Renal cortical epithelial cell (primary cell): Measurements from ENCODE around the gene SIPA1L2. TPM values are rescaled to one million over a fixed set of nuclear protein-coding genes. Genes with fewer than 3 reads are reported as not detected.

Experiments
- DNase-seq: peaks from one replicate; pipeline ENCODE4 v3.0.0-alpha.2; 2011; ENCODE audit warnings: low read depth
- total RNA-seq: library from RNA; depleted of rRNA; stranded (reverse); fragments of >200 nt; gene quantifications from 2 replicates; pipeline ENCODE4 v1.2.3, GENCODE V29; 2014

The SIPA1L2 gene
- total RNA-seq, 1 donor from 2014 or later = 78.2 TPM

- peak; percentile 35 for DNase-seq
Measured at GRCh38 chr1:232650418-232650817, 20.5 kb upstream of the SIPA1L2 start.

GRCh38 chr1:232648316-232648715 is 18.4 kb upstream of the SIPA1L2 start:
- DNase-seq = peak; percentile 51

- no peak for DNase-seq
Measured at GRCh38 chr1:232644209-232644608, 14.3 kb upstream of the SIPA1L2 start.

GRCh38 chr1:232643251-232643650 is 13.3 kb upstream of the SIPA1L2 start:
- DNase-seq = no peak

- DNase-seq = no peak
Measured at GRCh38 chr1:232641507-232641906, 11.6 kb upstream of the SIPA1L2 start.

GRCh38 chr1:232636799-232637198 is 6.9 kb upstream of the SIPA1L2 start:
- DNase-seq = no peak

- peak; percentile 71 for DNase-seq
Measured at GRCh38 chr1:232635778-232636356, 5.9 kb upstream of the SIPA1L2 start.

GRCh38 chr1:232635279-232635678 is 5.3 kb upstream of the SIPA1L2 start:
- DNase-seq = no peak

- DNase-seq = no peak
Measured at GRCh38 chr1:232634096-232634495, 4.2 kb upstream of the SIPA1L2 start.

- DNase-seq = no peak
Measured at GRCh38 chr1:232630894-232631195, 912 bp upstream of the SIPA1L2 start.

GRCh38 chr1:232629250-232630046 is 485 bp downstream of the SIPA1L2 start:
- DNase-seq = no peak

- peak; percentile 68 for DNase-seq
Measured at GRCh38 chr1:232628335-232629249, 1.3 kb downstream of the SIPA1L2 start.

GRCh38 chr1:232627645-232628334 is 2.1 kb downstream of the SIPA1L2 start:
- peak; percentile 81 for DNase-seq

- DNase-seq = no peak
Measured at GRCh38 chr1:232627171-232627570, 2.8 kb downstream of the SIPA1L2 start.

- DNase-seq = no peak
Measured at GRCh38 chr1:232626452-232626851, 3.5 kb downstream of the SIPA1L2 start.

- no peak for DNase-seq
Measured at GRCh38 chr1:232625319-232625868, 4.5 kb downstream of the SIPA1L2 start.

GRCh38 chr1:232624546-232625281 is 5.2 kb downstream of the SIPA1L2 start:
- DNase-seq = peak; percentile 49

GRCh38 chr1:232622981-232623380 is 7.0 kb downstream of the SIPA1L2 start:
- DNase-seq = no peak

GRCh38 chr1:232622378-232622777 is 7.6 kb downstream of the SIPA1L2 start:
- peak; percentile 46 for DNase-seq

GRCh38 chr1:232621050-232621449 is 8.9 kb downstream of the SIPA1L2 start:
- peak; percentile 91 for DNase-seq
